Esophagus squamous epithelium (tissue), 4 donors: ENCODE data around the gene MTCH2.

Experiments used
- POLR2A ChIP-seq, 4 donors: fragments of 450-650 bp; IDR thresholded peaks; one replicate each; pipeline ENCODE4 v1.6.1; 2017; ENCODE audit warnings: antibody characterized with exemption in 4 of 4, mild to moderate bottlenecking in 4 of 4, moderate library complexity in 3 of 4
- TF ChIP-seq, protein P1 (sequence below), 6 experiments: fragments of 450-650 bp in 4 of 6; fragments of 200-600 bp in 2 of 6; sonication (generic) in 2 of 6; IDR thresholded peaks; one replicate each; pipeline ENCODE4 v1.5.1; 2016 to 2019; ENCODE audit warnings: antibody characterized with exemption in 6 of 6, mild to moderate bottlenecking in 4 of 6, moderate library complexity in 4 of 6

DNA sequence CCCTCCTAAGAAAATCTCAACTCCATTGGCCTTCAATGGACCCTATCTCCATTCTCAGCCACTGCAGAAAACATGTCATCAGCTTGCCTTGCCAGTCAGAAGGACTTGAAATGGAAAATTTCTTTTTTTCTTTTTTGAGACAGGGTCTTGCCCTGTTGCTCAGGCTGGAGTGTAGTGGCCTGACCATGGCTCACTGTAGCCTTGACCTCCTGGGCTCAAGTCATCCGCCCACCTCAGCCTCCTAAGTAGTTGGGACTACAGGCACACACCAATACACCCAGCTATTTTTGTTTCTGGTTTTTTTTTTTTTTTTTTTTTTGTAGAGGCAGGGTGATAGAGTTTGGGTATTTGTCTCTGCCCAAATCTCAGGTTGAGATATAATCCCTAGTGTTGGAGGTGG, 43.8 kb upstream of the MTCH2 start:
- TF ChIP-seq, protein P1, sequence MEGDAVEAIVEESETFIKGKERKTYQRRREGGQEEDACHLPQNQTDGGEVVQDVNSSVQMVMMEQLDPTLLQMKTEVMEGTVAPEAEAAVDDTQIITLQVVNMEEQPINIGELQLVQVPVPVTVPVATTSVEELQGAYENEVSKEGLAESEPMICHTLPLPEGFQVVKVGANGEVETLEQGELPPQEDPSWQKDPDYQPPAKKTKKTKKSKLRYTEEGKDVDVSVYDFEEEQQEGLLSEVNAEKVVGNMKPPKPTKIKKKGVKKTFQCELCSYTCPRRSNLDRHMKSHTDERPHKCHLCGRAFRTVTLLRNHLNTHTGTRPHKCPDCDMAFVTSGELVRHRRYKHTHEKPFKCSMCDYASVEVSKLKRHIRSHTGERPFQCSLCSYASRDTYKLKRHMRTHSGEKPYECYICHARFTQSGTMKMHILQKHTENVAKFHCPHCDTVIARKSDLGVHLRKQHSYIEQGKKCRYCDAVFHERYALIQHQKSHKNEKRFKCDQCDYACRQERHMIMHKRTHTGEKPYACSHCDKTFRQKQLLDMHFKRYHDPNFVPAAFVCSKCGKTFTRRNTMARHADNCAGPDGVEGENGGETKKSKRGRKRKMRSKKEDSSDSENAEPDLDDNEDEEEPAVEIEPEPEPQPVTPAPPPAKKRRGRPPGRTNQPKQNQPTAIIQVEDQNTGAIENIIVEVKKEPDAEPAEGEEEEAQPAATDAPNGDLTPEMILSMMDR (IDR thresholded peaks at IDR 0.05): no peak
- no peak for TF ChIP-seq POLR2A (IDR thresholded peaks at IDR 0.05)
